Smooth muscle cell (in vitro differentiated cells): Measurements from ENCODE around the gene PDE6H. TPM values are rescaled to one million over a fixed set of nuclear protein-coding genes. Genes with fewer than 3 reads are reported as not detected.
A peak's percentile ranks its signal among the peaks of the same experiment; 100 is the strongest.

Source experiments
- DNase-seq: peaks from one replicate; lab custom pipeline; 2025; ENCODE audit not compliant: unreplicated experiment; lab: John Stamatoyannopoulos, UW
- H2AFZ ChIP-seq: fragments of 200-600 bp; sonication (generic); 2 replicates; pipeline ENCODE4 v1.6.0; 2016; ENCODE audit warnings: antibody characterized with exemption, low read depth, mild to moderate bottlenecking
- H3F3A ChIP-seq: fragments of 200-600 bp; sonication (generic); 2 replicates; pipeline ENCODE4 v1.6.0; 2017; ENCODE audit warnings: antibody characterized with exemption, low read depth
- H3K27ac ChIP-seq: fragments of 200-600 bp; sonication (generic); 2 replicates; pipeline ENCODE4 v1.5.1; 2016; ENCODE audit warnings: low read depth, mild to moderate bottlenecking
- H3K27me3 ChIP-seq: fragments of 200-600 bp; sonication (generic); 2 replicates; pipeline ENCODE4 v1.6.1; 2016; ENCODE audit warnings: low read depth, mild to moderate bottlenecking
- H3K36me3 ChIP-seq: fragments of 200-600 bp; sonication (generic); 2 replicates; pipeline ENCODE4 v1.5.1; 2016; ENCODE audit warnings: low read depth
- H3K4me1 ChIP-seq: fragments of 200-600 bp; sonication (generic); 2 replicates; pipeline ENCODE4 v1.5.1; 2016; ENCODE audit warnings: low read depth
- H3K4me2 ChIP-seq: fragments of 200-600 bp; sonication (generic); 2 replicates; pipeline ENCODE4 v1.6.0; 2016; ENCODE audit warnings: mild to moderate bottlenecking
- H3K4me3 ChIP-seq: fragments of 200-600 bp; sonication (generic); 2 replicates; pipeline ENCODE4 v1.5.1; 2016; ENCODE audit warnings: mild to moderate bottlenecking
- H3K79me2 ChIP-seq: fragments of 200-600 bp; sonication (generic); 2 replicates; pipeline ENCODE4 v1.6.0; 2016; ENCODE audit warnings: low read depth, mild to moderate bottlenecking
- H3K9ac ChIP-seq: fragments of 200-600 bp; sonication (generic); 2 replicates; pipeline ENCODE4 v1.6.0; 2016; ENCODE audit warnings: low read depth
- H3K9me3 ChIP-seq: fragments of 200-600 bp; sonication (generic); replicated peaks from 2 replicates; pipeline ENCODE4 v1.5.1; 2016; ENCODE audit warnings: low read depth
- H4K20me1 ChIP-seq: fragments of 200-600 bp; sonication (generic); 2 replicates; pipeline ENCODE4 v1.6.0; 2016; ENCODE audit warnings: low read depth
- WGBS: methylation state at CpG from one replicate; pipeline ENCODE4 v1.1.7; 2016; ENCODE audit warnings: low lambda C conversion rate; 5-methylcytosine and 5-hydroxymethylcytosine counted together
- polyA plus RNA-seq: library from polyadenylated mRNA; unstranded; fragments of >200 nt; fragmentation: Nextera tagmentation; extraction: Ambion mirVana; gene quantifications from 2 replicates; pipeline ENCODE4 v1.2.1, GENCODE V29; 2016
- total RNA-seq: library from RNA; depleted of rRNA; stranded (reverse); fragments of >200 nt; gene quantifications from 2 replicates; pipeline ENCODE4 v1.2.3, GENCODE V29; 2014
- TF ChIP-seq, protein P1 (sequence below): fragments of 200-600 bp; sonication (generic); IDR thresholded peaks from 2 replicates; pipeline ENCODE4 v1.5.1; 2017; ENCODE audit warnings: borderline replicate concordance, mild to moderate bottlenecking, antibody characterized with exemption; ENCODE audit not compliant: insufficient read depth, poor library complexity, severe bottlenecking

PDE6H gene
- total and polyA plus RNA-seq, 2 experiments from 2014 or later, result not detected

- 97% methylated on average over 4 of the region's 4 CpGs for WGBS
- no peak overlapping the region for H3K4me2 ChIP-seq
Observed at GRCh38 chr12:14959916-14960496, 12.8 kb upstream of the PDE6H start.

GRCh38 chr12:14960548-14961465 is 12.0 kb upstream of the PDE6H start:
- TF ChIP-seq, protein P1, sequence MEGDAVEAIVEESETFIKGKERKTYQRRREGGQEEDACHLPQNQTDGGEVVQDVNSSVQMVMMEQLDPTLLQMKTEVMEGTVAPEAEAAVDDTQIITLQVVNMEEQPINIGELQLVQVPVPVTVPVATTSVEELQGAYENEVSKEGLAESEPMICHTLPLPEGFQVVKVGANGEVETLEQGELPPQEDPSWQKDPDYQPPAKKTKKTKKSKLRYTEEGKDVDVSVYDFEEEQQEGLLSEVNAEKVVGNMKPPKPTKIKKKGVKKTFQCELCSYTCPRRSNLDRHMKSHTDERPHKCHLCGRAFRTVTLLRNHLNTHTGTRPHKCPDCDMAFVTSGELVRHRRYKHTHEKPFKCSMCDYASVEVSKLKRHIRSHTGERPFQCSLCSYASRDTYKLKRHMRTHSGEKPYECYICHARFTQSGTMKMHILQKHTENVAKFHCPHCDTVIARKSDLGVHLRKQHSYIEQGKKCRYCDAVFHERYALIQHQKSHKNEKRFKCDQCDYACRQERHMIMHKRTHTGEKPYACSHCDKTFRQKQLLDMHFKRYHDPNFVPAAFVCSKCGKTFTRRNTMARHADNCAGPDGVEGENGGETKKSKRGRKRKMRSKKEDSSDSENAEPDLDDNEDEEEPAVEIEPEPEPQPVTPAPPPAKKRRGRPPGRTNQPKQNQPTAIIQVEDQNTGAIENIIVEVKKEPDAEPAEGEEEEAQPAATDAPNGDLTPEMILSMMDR, result no peak
- H3K4me3 ChIP-seq, result no peak overlapping the region
- peaks cover 3% of the 10 kb centered on the region for H3K4me1 ChIP-seq
- 65% methylated on average over 13 of the region's 13 CpGs for WGBS
- no peaks in the 10 kb centered on the region for H3K27me3 ChIP-seq
- H3F3A ChIP-seq, result no peaks in the 10 kb centered on the region
- H3K9ac ChIP-seq, result no peak overlapping the region
- H3K36me3 ChIP-seq, result no peaks in the 10 kb centered on the region
- H3K9me3 ChIP-seq, result no peaks in the 10 kb centered on the region
- H2AFZ ChIP-seq, result peak overlapping the region; percentile 61
- H3K79me2 ChIP-seq, result no peaks in the 10 kb centered on the region
- peak overlapping the region; percentile 47 for H3K27ac ChIP-seq
- DNase-seq, result no peak
- H3K4me2 ChIP-seq, result peak overlapping the region; percentile 64
- H4K20me1 ChIP-seq, result no peaks in the 10 kb centered on the region

More at GRCh38 chr12:14959916-14960496, 12.8 kb upstream of the PDE6H start:
- H3K4me1 ChIP-seq, result peaks cover 3% of the 10 kb centered on the region
- no peak overlapping the region for H3K4me3 ChIP-seq
- no peak overlapping the region for H2AFZ ChIP-seq
- no peak overlapping the region for H3K9ac ChIP-seq
- H3F3A ChIP-seq, result no peaks in the 10 kb centered on the region
- H3K27ac ChIP-seq, result no peak overlapping the region
- no peaks in the 10 kb centered on the region for H3K36me3 ChIP-seq
- no peaks in the 10 kb centered on the region for H3K79me2 ChIP-seq
- no peak for DNase-seq
- TF ChIP-seq, protein P1, result no peak
- H3K27me3 ChIP-seq, result no peaks in the 10 kb centered on the region
- H4K20me1 ChIP-seq, result no peaks in the 10 kb centered on the region
- no peaks in the 10 kb centered on the region for H3K9me3 ChIP-seq

GRCh38 chr12:14961466-14962152 is 11.2 kb upstream of the PDE6H start, which contains the start of gene ARHGDIB:
ARHGDIB (minus strand) TSS chr12:14961601; CDS start chr12:14950712, 10,889 bp downstream.
- Histone ChIP-seq H3K27me3 (no peaks in the 10 kb centered on the region), H3K36me3 (no peaks in the 10 kb centered on the region), H3K27ac (peak within 1 kb of the TSS; percentile 47), H3K9ac (no peak within 1 kb of the TSS), H2AFZ (peak within 1 kb of the TSS; percentile 61), H3K9me3 (no peaks in the 10 kb centered on the region), H3K4me1 (peaks cover 3% of the 10 kb centered on the region), H3K79me2 (no peaks in the 10 kb centered on the region), H3K4me2 (peak within 1 kb of the TSS; percentile 64), H3F3A (no peaks in the 10 kb centered on the region), H3K4me3 (no peak within 1 kb of the TSS), H4K20me1 (no peaks in the 10 kb centered on the region)
- DNase-seq, result no peak
- TF ChIP-seq, protein P1, result no peak
- WGBS, result 74% methylated on average over 14 of the region's 14 CpGs
